ENCODE data around the gene RIN3.
A peak's percentile ranks its signal among the peaks of the same experiment; 100 is the strongest.

The RIN3 gene

DNA sequence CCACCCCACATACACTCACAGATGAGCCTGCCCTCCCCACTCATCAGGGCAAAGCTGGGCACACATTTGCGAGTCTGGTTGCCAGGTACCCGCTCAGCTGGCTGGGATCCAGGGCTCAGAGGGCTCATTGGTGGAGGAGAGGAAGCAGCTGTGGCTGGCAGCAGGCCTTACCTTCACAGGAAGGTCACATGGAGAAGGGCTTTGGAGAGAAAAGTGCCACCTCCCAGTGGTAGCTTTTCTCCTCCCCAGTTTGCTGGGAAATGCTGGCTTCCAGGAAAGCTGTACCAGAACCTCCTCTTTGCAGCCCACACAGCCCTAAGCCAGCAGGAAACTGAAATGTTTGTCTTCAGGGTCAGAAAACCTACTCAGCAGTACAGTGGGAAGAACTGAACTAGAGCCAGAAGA lies 179.2 kb downstream of the RIN3 start:
- peak; percentile 18 for DNase-seq (ENCODE audit: low read depth)

- DNase-seq (ENCODE audit: low read depth), result peak; percentile 22
These were observed 180.6 kb downstream of the RIN3 start for GRCh38 chr14:92693998-92694795.

GRCh38 chr14:92694807-92695206 lies 181.2 kb downstream of the RIN3 start:
- DNase-seq (ENCODE audit: low read depth), result peak; percentile 28

- DNase-seq (ENCODE audit: low read depth), result no peak
These were observed 182.0 kb downstream of the RIN3 start for GRCh38 chr14:92695562-92695961.

DNA sequence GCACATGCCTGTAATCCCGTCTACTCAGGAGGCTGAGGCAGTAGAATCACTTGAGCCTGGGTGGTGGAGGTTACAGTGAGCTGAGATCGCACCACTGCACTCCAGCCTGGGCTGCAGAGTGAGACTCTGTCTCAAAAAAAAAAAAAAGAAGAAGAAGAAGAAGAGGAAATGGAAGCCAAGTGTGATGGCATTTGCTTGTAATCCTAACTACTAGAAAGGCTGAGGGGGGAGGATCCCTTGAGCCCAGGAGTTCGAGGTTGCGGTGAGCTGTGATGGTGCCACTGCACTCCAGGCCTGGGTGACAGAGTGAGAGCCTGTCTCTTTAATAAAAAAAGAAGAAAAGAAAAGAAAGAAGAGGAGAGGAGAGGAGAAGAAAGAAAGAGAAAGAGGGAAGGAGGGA lies 182.8 kb downstream of the RIN3 start:
- no peak for DNase-seq (ENCODE audit: low read depth)

DNA sequence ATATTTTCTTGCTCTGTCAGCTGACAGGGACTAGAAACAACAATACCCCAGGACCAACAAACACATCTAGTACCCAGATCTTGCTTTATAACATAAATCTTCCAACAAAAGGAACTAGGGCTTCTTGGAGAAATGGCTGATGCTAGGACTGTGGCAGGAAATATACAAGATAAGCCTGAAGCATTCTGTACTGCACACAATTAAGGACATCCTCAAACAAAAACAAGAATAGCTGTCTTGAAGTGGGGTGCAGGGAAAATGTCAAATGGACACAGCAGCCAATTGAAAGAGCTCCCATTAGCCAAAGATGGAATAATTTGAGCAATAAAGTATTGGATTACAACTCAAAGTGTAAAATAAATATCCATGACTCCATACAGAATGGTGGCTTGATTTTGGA lies 184.8 kb downstream of the RIN3 start:
- DNase-seq (ENCODE audit: low read depth), result no peak

DNA sequence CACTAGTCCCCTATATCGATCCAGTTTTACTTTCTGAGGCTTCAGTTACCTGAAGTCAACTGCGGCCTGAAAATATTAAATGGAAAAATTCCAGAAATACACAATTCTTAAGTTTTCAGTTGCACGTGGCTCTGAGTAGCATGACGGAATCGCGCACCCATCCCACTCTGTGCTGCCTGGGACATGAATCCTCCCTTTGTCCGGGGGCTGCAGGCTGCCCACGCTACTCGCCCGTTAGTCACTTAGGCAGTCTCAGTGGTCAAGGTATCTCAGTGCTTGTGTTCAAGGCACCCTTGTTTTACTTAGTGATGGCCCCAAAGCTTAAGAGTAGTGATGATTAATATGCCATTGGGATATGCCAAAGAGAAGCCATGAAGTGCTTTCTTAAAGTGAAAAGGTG lies 188.2 kb downstream of the RIN3 start:
- no peak for DNase-seq (ENCODE audit: low read depth)

DNA sequence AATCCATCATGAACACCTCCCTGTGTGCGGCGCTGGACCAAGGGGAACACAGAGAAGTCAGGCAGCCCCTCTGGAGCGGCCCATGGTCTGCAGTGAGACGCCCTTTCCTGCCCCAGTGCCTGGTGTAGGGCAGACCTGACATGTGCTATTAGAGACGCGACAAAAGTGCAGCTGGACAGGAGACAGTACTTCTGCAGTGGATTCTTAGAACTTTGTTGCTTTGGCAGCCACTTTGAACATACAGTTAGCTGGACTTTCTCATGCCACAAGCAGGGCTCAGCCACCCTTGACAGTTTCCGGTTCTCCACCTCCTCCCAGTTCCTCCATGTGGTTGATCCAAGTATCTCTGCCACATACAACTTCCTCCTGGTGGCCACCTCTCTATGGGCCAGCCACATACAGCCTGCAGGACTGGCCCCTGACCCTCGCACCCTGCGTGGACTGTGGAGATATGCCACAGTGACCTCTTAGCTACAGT lies 188.9 kb downstream of the RIN3 start:
- DNase-seq (ENCODE audit: low read depth), result no peak

GRCh38 chr14:92703516-92703915 lies 189.9 kb downstream of the RIN3 start:
- DNase-seq (ENCODE audit: low read depth), result no peak

DNA sequence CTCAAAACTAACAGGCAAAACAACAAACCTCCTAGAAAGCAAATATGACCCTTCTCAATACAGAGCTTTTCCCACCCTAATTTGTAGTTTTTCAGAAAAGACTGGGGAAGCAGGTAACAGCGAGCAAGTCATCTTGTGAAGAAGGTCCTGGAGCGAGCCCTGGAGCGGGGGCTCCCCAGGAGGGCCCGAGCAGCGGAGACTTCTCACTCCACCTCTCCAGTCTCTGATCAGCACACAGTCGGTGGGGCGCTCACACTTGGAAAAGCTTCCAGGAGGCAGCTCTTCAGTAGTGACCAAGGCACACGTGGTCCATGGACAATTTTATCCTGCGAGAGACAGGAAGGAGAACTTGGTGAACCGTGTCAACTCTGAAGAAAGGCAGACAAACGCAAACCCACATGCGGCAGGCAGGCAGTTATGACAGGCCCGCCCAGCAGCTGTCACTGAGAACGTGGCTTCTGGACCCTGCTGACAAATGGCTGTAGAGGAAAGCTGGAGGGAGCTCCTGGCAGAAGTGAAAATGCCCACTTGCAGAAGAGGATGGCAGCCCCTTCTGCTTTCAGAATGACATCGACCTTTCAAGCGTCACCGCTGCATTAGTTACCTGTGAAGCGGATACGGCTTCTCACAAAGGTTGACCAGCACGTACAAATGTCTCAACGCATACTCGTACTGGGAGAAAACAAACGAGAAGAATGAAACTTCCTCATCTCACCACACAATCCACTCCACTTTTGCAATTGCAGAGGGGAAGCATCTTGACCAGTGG lies 190.6 kb downstream of the RIN3 start:
- no peak for DNase-seq (ENCODE audit: low read depth)

DNA sequence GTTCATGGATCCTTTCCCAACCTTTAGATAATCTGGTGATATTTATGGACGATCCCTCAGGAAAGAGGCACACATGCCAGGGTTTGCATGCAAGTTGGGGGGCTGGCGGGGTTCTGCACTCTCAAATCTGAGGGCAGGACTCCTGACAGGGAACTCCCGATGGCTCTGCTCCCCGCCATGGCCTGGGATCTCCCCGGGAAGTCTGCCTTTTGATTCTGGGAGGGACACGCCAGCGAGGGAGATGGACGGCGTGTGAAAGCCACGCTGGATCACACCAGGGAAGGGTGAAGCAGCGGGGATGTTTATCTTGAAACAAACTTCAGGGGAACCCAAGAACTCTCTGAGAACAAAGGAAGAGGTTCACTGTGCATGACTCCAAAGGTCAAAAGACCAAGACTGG lies 191.2 kb downstream of the RIN3 start:
- no peak for DNase-seq (ENCODE audit: low read depth)

DNA sequence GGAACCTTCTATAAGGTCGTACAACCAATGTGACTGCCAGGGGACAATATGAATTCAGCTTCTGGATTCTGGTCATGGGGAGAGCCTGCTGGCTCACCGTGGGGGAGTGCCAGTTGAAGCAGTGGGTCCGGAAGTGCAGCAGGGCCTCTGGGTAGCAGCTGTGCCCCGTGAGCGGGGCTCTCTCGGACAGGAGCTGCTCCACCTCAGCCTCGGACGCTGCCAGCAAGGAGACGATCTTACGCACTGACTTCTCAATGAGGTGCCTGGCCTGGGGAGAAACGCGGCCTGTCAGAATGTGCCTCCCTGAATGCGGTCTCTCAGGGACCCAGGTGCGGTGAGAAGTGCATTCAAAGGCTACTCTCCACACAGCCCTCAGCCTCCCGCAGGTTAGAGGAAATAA lies 192.8 kb downstream of the RIN3 start:
- DNase-seq (ENCODE audit: low read depth), result no peak

- no peak for DNase-seq (ENCODE audit: low read depth)
These were observed 195.9 kb downstream of the RIN3 start for GRCh38 chr14:92709340-92710000.

DNA sequence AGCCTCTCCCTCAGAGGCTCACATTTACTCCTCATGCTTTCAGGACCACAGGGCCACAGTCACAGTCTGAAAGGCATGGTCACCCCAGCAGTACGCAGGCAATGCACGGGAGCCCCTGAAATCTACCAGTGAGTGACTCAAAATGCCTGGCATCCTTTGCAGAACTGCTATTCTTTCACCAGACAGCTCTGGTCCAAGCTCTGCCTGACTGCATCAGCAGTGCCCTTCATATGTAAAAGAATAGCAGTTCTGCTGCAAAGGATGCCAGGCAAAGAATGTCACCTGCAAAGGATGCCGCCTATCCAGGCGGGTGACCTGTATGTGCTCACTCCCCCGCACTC lies 196.4 kb downstream of the RIN3 start:
- no peak for DNase-seq (ENCODE audit: low read depth)

GRCh38 chr14:92711976-92712653 lies 198.5 kb downstream of the RIN3 start:
- DNase-seq (ENCODE audit: low read depth), result no peak

GRCh38 chr14:92712654-92713051 lies 199.1 kb downstream of the RIN3 start:
- DNase-seq (ENCODE audit: low read depth), result no peak

GRCh38 chr14:92714739-92715307 lies 201.2 kb downstream of the RIN3 start:
- peak; percentile 74 for DNase-seq (ENCODE audit: low read depth)

GRCh38 chr14:92716131-92716530 lies 202.6 kb downstream of the RIN3 start:
- no peak for DNase-seq (ENCODE audit: low read depth)

- DNase-seq (ENCODE audit: low read depth), result no peak
These were observed 204.0 kb downstream of the RIN3 start for GRCh38 chr14:92717571-92718042.

- DNase-seq (ENCODE audit: low read depth), result peak; percentile 78
These were observed 205.1 kb downstream of the RIN3 start for GRCh38 chr14:92718664-92719063.

DNA sequence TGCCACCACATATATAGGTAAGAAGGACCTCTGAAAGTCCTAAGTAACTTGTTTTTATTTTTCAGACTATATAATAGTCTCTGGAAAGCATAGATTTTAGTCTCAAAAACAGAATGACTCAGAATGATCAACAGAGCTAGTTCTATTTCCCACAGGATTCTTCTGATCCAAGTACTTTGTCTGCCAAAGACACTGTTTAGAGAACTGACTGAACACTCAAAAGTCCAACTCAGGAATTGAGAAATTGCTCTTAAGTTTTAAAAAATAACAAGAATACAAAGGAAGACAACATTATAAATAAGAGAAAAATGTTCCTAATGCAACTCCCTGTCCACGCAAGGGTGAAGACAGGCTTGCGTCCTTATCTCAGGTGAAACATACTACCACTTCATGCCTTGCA lies 205.8 kb downstream of the RIN3 start:
- DNase-seq (ENCODE audit: low read depth), result peak; percentile 49

- peak; percentile 64 for DNase-seq (ENCODE audit: low read depth)
These were observed 206.3 kb downstream of the RIN3 start for GRCh38 chr14:92719890-92720323.
